Erythroblast (primary cell): ENCODE data around the gene PPA1.

Experiments used
- GATA1 ChIP-seq: IDR thresholded peaks from 2 replicates; pipeline ENCODE4 v1.6.1; 2011; ENCODE audit warnings: low read depth, mild to moderate bottlenecking, control low read depth, low read length, moderate library complexity
- POLR2A ChIP-seq: IDR thresholded peaks from 2 replicates; pipeline ENCODE4 v1.6.1; 2011; ENCODE audit warnings: mild to moderate bottlenecking, low read length

DNA sequence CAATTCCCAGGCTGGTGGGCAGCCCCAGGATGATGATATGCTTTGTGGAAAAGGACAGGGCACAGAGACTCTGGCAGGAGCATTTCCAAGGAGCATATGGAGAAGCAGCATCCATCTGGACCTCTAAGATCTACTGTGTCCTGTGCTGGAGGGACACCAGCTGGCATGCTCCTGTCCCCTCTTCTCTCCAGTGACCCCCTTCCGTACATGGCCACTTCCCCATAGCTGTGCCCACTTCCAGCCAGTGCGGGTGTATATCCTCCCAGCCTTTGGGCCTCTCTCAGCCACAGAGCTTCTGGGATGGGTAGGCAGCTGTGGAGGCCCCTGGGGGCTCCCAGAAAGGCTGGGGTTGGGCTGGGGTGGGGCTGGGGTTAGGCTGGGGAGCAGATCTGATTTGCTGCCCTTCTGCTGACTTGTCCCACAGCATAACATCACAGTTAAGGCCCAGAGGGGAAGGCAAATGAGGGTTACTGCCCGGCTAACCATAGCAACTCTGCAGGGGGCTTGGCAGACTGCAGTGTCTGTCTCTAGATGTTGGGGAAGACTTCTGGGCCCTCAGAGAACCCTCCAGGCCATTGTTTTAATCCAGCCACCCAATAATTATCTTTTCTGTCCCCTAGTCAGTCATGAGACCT lies 44.3 kb upstream of the PPA1 start:
- TF ChIP-seq POLR2A (no peak), GATA1 (no peak)
